ENCODE results near the gene HIPK2. TPM values are rescaled to one million over a fixed set of nuclear protein-coding genes. Genes with fewer than 3 reads are reported as not detected.

Gene HIPK2
- total RNA-seq, 1 donor from 2014 or later = 89.1 TPM

DNA sequence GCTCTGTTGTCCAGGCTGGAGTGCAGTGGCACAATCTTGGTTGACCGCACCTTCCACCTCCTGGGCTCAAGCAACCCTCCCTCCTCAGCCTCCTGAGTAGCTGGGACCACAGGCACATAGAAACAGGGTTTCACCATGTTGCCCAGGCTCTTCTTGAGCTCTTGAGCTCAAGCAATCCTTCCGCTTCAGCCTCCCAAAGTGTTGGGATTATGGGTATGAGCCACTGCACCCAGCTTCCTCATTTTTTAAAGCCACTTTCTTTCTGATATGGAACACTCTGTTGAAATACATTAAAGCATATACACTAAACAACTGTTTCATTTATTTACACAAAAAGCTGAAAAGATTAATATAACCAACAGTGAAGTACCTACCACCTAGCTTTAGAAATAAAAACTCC lies 137.1 kb downstream of the HIPK2 start:
- no peaks in the 10 kb centered on the region for H3K9me3 Mint-ChIP-seq
- no peak overlapping the region for H3K27ac Mint-ChIP-seq
- no peak for DNase-seq (ENCODE audit: extremely low spot score, unreplicated experiment)
- TF ChIP-seq, protein P1, sequence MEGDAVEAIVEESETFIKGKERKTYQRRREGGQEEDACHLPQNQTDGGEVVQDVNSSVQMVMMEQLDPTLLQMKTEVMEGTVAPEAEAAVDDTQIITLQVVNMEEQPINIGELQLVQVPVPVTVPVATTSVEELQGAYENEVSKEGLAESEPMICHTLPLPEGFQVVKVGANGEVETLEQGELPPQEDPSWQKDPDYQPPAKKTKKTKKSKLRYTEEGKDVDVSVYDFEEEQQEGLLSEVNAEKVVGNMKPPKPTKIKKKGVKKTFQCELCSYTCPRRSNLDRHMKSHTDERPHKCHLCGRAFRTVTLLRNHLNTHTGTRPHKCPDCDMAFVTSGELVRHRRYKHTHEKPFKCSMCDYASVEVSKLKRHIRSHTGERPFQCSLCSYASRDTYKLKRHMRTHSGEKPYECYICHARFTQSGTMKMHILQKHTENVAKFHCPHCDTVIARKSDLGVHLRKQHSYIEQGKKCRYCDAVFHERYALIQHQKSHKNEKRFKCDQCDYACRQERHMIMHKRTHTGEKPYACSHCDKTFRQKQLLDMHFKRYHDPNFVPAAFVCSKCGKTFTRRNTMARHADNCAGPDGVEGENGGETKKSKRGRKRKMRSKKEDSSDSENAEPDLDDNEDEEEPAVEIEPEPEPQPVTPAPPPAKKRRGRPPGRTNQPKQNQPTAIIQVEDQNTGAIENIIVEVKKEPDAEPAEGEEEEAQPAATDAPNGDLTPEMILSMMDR (conservative IDR thresholded peaks at IDR 0.05) = no peak
- no peak overlapping the region for H3K4me3 Mint-ChIP-seq
- H3K4me1 Mint-ChIP-seq (ENCODE audit: unreplicated experiment) = peaks cover 11% of the 10 kb centered on the region
- H3K27me3 Mint-ChIP-seq = no peaks in the 10 kb centered on the region
- peaks cover 17% of the 10 kb centered on the region for H3K36me3 Mint-ChIP-seq

GRCh38 chr7:139639563-139639962 lies 138.2 kb downstream of the HIPK2 start:
- no peak overlapping the region for H3K4me3 Mint-ChIP-seq
- TF ChIP-seq, protein P1 (conservative IDR thresholded peaks at IDR 0.05) = no peak
- no peaks in the 10 kb centered on the region for H3K9me3 Mint-ChIP-seq
- H3K27me3 Mint-ChIP-seq = no peaks in the 10 kb centered on the region
- no peak for DNase-seq (ENCODE audit: extremely low spot score, unreplicated experiment)
- peaks cover 20% of the 10 kb centered on the region for H3K36me3 Mint-ChIP-seq
- peaks cover 11% of the 10 kb centered on the region for H3K4me1 Mint-ChIP-seq (ENCODE audit: unreplicated experiment)
- no peak overlapping the region for H3K27ac Mint-ChIP-seq

DNA sequence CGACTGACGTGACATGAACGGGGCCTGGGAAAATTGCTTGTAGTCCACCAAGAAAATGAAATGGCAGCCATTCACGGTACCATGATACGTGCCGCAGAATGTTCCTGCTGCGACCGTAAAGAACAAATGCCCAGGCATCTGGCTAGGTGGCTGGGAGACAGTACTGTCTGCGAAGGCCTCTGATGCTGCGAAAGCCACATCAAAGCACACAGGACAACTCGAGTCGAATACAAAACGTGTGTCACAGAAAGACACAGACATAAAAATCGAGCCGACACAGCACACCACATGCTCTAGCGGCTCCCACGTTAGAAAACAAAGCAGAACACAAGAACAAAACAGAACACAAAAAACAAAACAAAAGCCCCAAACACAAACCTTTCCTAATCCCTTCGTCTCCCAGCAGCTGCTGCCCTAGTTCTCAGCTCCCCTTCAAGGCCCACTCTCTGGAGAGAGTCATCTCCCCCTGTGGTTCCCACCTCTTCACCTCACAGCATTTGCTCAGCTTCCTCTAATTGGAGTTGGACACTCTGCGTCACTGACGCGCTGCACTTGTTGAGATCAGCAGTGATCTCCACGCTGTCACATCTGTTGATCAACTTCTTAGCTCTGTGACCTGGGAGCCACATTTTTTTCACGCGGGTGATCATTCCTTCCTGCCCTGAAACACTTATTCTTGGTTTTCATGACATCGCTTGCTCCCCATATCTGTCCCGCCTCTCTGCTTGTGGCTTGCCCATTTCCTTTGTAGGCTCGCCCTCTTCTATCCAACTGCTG lies 142.1 kb downstream of the HIPK2 start:
- H3K36me3 Mint-ChIP-seq = peaks cover 38% of the 10 kb centered on the region
- no peaks in the 10 kb centered on the region for H3K9me3 Mint-ChIP-seq
- no peak overlapping the region for H3K27ac Mint-ChIP-seq
- H3K4me1 Mint-ChIP-seq (ENCODE audit: unreplicated experiment) = peaks cover 11% of the 10 kb centered on the region
- no peaks in the 10 kb centered on the region for H3K27me3 Mint-ChIP-seq
- no peak overlapping the region for H3K4me3 Mint-ChIP-seq
- no peak for DNase-seq (ENCODE audit: extremely low spot score, unreplicated experiment)
- TF ChIP-seq, protein P1 (conservative IDR thresholded peaks at IDR 0.05) = no peak

DNA sequence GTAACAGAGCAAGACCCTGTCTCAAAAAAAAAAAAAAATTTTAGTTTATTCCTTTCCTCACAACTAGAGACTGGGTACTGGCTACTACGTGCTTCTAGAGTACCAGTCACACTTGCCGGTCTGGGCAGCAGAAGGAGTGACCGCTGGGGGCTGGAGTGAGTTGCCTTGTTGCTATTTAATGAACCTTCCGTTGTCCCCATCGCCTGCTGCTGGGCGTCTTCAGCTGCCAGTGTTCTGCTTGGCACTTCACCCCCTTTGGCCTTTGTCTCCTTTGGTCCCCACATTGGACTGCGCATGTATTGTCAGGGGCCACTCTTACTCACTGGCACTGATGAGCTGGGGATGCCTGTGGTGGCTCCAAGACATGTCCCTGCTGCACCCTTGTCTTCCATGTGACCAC lies 143.7 kb downstream of the HIPK2 start:
- TF ChIP-seq, protein P1 (conservative IDR thresholded peaks at IDR 0.05) = no peak
- H3K27me3 Mint-ChIP-seq = no peaks in the 10 kb centered on the region
- H3K4me3 Mint-ChIP-seq = no peak overlapping the region
- no peak for DNase-seq (ENCODE audit: extremely low spot score, unreplicated experiment)
- H3K27ac Mint-ChIP-seq = no peak overlapping the region
- H3K4me1 Mint-ChIP-seq (ENCODE audit: unreplicated experiment) = peaks cover 10% of the 10 kb centered on the region
- H3K9me3 Mint-ChIP-seq = no peaks in the 10 kb centered on the region
- H3K36me3 Mint-ChIP-seq = peaks cover 52% of the 10 kb centered on the region

DNA sequence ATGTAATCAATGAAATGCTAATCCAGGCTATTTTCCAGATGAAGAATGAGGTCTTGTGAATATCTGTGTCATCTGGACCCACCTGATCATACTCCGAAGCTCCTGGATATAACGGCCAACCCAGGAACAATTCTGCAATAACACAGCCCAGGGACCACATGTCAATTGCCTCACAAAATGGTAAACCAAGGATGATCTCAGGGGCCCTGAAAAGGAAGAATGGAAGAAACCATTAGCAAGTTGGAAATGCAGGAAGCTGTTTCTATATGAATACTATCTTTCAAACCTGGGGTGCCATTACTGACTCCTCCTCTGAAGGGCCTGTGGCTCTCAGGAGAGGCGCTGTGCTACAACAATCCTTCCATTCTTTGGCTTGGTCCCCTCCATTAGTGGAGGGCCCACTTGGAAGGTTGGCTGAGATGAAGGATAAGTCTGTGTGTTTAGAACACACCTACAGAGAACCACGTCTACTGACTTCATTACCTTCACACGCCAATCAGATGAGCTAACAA lies 146.2 kb downstream of the HIPK2 start:
- Mint-ChIP-seq H3K27ac (no peak overlapping the region), H3K4me3 (no peak overlapping the region), H3K27me3 (no peaks in the 10 kb centered on the region), H3K4me1 (ENCODE audit: unreplicated experiment) (peaks cover 14% of the 10 kb centered on the region), H3K36me3 (peaks cover 50% of the 10 kb centered on the region), H3K9me3 (no peaks in the 10 kb centered on the region)
- TF ChIP-seq, protein P1 (conservative IDR thresholded peaks at IDR 0.05) = no peak
- DNase-seq (ENCODE audit: extremely low spot score, unreplicated experiment) = no peak
